RCC 7860 (cell line): ENCODE results near the gene MAEA.

Experiments used
- DNase-seq: peaks from one replicate; pipeline ENCODE4 v3.0.0-alpha.2; 2015; ENCODE audit warnings: low spot score
- FAIRE-seq: peaks from 2 replicates; lab custom pipeline; 2012; peaks lifted over from hg19 to GRCh38; lab: Jason Lieb, UNC

The MAEA gene

GRCh38 chr4:1289207-1290164, at the start of gene MAEA:
MAEA (plus strand) TSS chr4:1289891; CDS start chr4:1289914, 23 bp downstream.
- peak; percentile 81 for FAIRE-seq

DNA sequence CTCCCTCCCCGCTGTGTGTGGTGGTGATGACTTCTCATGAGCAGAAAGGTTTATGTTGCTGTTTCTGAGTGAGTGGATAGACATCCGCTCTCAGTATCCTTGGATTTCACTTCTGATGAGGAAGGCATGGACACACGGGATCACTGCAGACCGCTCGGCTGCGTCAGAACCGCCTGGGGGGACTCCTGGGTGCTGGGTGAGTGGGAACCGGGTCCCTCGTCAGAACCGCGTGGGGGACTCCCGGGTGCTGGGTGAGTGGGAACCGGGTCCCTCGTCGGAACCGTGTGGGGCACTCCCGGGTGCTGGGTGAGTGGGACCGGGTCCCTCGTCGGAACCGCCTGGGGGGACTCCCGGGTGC, 49.8 kb upstream of the MAEA start:
- DNase-seq (no peak), FAIRE-seq (no peak)

More at GRCh38 chr4:1289207-1290164, at the start of gene MAEA:
- DNase-seq = peak; percentile 92

- DNase-seq (no peak), FAIRE-seq (no peak)
Measured at GRCh38 chr4:1240721-1241465, 48.8 kb upstream of the MAEA start.

- FAIRE-seq (no peak), DNase-seq (no peak)
Measured at GRCh38 chr4:1241466-1241935, 48.2 kb upstream of the MAEA start.

GRCh38 chr4:1241936-1242505, 47.7 kb upstream of the MAEA start:
- DNase-seq (no peak), FAIRE-seq (no peak)

DNA sequence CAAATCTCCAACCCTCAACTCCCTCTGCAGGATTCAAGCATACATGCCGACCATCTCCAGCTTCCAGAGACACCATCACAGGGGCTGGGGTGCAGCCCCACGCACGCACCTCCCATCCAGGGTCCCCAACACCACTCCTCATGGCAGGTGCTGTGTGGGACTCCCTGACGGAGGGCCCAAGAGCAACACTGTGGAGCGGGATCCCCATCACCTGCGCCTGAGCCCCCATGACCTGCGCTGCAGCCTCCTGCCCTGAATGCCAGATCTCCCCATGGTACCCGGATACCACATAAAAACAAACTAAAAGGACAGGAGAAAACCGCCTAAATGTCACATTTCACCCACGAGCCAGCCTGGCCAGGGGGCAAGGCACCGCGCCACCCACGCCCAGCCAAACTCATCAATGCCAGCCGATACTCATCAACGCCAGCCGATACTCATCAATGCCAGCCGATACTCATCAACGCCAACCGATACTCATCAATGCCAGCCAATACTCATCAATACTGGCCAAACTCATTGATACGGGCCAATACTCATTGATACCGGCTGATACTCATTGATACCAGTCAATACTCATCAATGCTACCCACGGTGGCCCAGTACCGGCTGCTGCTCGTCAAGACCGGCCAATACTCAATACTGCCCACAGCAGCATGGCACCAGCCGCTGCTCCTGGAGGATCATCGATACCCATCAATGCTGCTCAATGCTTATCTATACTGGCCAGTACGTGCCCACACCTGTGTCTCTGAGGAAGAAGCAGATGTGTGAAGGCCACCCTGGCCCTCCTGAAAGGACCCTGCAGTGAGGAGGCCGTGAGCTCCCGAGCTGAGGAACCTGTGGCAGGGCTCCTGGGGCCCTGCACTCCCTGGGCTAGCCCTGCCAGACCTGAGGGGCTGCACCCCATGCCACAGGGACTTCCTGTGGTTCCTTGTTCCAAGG, 46.9 kb upstream of the MAEA start:
- FAIRE-seq = no peak
- no peak for DNase-seq

DNA sequence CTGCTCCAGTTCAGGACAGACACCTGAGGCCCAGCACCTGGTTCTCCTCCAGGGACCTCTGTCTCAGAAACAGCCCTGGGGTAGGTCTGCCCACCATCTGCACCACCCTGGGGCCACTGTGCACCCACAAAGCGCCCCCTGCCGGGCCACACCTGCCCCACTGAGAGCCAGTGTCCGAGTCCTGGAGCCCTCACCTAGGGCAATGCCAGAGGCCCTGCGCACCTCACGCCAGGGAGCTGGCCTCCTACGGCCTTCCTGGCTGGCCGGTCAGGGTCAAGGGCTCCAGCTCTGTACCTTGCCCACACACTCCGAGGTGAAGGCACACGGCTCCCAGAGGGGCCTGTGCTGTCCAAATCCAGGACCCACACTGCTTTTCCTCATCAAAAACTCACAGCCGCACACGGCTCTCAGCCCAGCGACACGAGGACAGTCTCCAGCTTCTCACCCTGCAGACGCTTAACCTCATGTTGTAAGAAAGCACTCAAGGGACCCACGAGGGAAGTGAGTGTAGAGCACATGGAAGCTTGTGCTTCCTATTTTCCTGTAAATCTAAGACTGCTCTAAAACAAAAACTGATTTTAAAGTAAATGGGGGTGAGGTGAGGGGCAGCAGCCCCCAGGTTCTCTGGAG, 46.1 kb upstream of the MAEA start:
- FAIRE-seq = no peak
- DNase-seq = no peak

GRCh38 chr4:1244081-1244977, 45.4 kb upstream of the MAEA start:
- no peak for FAIRE-seq
- no peak for DNase-seq

- DNase-seq = no peak
- no peak for FAIRE-seq
Measured at GRCh38 chr4:1244978-1245471, 44.7 kb upstream of the MAEA start.

DNA sequence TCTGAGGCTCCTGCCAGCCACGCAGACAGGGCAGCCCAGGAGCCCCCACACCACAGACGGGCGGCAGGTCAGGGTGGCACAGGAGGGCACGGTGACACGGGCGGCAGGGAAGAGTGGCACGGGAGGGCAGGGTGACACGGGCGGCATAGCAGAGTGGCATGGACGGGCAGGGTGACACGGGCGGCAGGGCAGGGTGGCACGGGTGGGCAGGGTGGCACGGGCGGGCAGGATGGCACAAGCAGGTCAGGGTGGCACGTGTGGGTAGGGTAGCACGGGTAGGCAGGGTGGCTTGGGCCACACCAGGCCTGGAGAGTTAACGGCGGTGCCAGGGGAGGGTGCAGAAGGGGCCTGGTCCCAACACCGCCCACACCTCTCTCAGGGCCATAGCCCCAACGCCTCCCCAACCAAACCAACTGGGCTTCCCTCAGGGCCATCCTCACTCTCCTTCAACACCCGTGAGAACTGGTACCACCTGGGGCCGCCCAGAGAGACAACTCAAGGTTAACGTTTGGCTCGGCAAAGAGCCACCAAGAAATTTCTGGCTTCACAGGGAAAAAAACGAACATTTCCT, 44.1 kb upstream of the MAEA start:
- DNase-seq (no peak), FAIRE-seq (no peak)

GRCh38 chr4:1246111-1246881, 43.4 kb upstream of the MAEA start:
- DNase-seq = no peak
- no peak for FAIRE-seq

- FAIRE-seq (no peak), DNase-seq (no peak)
Measured at GRCh38 chr4:1246901-1247863, 42.5 kb upstream of the MAEA start.

DNA sequence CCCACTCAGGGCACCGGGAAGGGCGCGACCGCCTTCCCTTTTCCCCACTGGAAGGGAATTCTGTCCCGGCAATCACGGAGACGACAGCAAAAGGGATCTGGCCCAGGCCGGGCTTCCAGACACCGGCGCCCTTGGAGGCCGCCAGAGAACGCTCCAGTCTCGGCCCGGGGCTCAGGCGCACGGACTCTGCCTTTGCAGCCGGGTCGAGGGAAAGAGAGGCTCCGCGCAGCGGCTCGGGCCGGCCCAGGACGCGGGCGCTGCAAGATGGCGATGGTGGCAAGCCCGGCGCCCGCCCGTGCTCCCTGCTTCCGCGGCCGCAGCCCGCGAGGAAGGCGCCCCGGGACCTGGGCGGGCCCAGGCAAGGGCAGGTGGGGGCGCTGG, 41.8 kb upstream of the MAEA start:
- DNase-seq (no peak), FAIRE-seq (no peak)

DNA sequence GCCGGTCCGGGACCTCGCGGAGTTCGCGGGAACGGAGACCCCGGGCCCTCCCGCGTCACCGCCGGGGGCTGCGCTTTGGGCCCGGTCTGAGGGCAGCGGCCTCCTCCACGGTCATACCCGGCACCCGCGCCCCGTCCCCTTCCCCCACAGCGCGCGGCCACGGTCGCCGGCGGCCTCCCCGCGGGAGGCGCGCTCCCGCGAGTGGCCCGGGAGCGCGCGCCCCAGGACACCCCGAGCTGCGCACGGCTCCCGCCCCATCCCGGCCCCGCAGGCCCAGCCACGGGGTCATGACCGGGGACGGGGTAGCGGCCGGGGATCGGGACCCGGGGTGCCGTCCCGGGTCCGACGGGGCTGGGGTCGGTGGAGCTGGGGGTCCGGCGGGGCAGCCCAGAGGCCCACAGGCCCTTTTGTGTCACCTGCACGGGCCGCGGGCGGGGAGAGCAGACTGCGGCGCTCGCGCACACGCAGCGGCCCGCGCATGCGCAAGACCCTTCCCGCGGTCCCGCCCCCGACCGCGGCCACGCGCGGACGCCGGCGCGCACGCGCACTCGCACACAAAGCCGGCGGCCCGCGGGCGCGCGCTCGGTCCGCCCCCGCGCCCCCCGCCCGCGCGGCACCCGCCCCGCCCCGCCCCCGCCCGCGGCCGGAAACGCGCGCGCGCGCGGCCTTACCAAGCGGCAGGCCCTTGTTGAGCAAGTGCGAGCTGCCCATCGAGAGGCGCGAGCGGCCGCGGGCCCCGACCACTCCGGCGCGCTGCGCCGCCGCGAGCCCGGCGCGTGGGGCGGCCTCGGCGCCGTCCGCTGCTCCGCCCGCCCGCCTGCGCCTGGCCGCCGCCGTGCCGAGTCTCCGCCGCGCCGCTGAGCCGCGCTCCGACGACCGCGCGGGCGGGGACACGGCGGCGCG, 41.2 kb upstream of the MAEA start, which contains the start of gene CTBP1:
TSS of gene CTBP1 (minus strand) at position 886 of the 903 bp plus-strand sequence. CDS start 7,799 bp downstream, outside the sequence.
- peak; percentile 62 for DNase-seq
- FAIRE-seq = no peak

DNA sequence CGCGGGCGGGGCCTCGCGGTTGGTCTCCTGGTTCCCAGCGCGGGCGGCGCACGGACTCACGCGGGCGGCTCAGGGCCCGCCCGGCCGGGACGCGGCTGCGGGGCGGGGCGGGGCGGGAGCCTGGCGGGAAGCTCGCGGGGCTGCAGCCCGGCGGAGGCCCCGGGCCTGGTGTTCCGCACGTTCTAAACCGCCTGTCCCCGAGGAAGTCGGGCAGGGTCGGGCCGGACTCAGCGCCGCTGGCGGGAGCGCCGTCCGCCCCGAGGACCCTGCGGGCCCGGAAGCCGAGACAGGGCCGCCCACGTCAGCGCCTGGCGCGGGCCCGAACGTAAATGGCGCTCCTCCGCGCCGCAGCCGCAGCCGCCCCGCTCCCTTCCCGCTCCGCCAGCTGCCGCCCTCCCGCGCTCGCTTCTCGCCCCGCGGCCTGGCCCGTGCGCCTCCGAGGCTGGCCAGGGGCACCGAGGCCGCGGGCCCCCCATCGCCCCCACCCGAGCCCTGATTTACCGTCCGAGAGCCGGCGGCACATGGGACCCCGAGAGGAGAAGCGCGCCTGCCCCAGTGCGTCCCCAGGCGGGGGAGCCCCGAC, 40.5 kb upstream of the MAEA start:
- peak; percentile 68 for DNase-seq
- FAIRE-seq = no peak
